COLO668 (cell line): Measurements from ENCODE around the gene CTNNA3.

Source experiments
- DNase-seq: peaks from one replicate; lab custom pipeline; 2025; ENCODE audit not compliant: unreplicated experiment; lab: John Stamatoyannopoulos, UW

The CTNNA3 gene

GRCh38 chr10:67385089-67385488 is 310.9 kb downstream of the CTNNA3 start:
- DNase-seq = no peak

- no peak for DNase-seq
Observed at GRCh38 chr10:67331121-67331910, 364.7 kb downstream of the CTNNA3 start.

GRCh38 chr10:67327626-67328535 is 368.1 kb downstream of the CTNNA3 start:
- DNase-seq = no peak

- no peak for DNase-seq
Observed at GRCh38 chr10:67319976-67320375, 376.0 kb downstream of the CTNNA3 start.

- DNase-seq = no peak
Observed at GRCh38 chr10:67308912-67309311, 387.1 kb downstream of the CTNNA3 start.

GRCh38 chr10:67306588-67307205 is 389.3 kb downstream of the CTNNA3 start:
- no peak for DNase-seq

GRCh38 chr10:67302701-67303100 is 393.3 kb downstream of the CTNNA3 start:
- DNase-seq = no peak

- no peak for DNase-seq
Observed at GRCh38 chr10:67299761-67300160, 396.2 kb downstream of the CTNNA3 start.

GRCh38 chr10:67297637-67298181 is 398.3 kb downstream of the CTNNA3 start:
- DNase-seq = no peak

- DNase-seq = no peak
Observed at GRCh38 chr10:67296926-67297325, 399.1 kb downstream of the CTNNA3 start.

GRCh38 chr10:67288688-67289410 is 407.1 kb downstream of the CTNNA3 start:
- DNase-seq = no peak

GRCh38 chr10:67284589-67284988 is 411.4 kb downstream of the CTNNA3 start:
- DNase-seq = no peak

GRCh38 chr10:67282871-67283270 is 413.1 kb downstream of the CTNNA3 start:
- DNase-seq = no peak

- no peak for DNase-seq
Observed at GRCh38 chr10:67280405-67280804, 415.6 kb downstream of the CTNNA3 start.

GRCh38 chr10:67277402-67277801 is 418.6 kb downstream of the CTNNA3 start:
- no peak for DNase-seq

GRCh38 chr10:67269828-67270227 is 426.2 kb downstream of the CTNNA3 start:
- no peak for DNase-seq

- DNase-seq = no peak
Observed at GRCh38 chr10:67268146-67268545, 427.8 kb downstream of the CTNNA3 start.

GRCh38 chr10:67262675-67263074 is 433.3 kb downstream of the CTNNA3 start:
- DNase-seq = no peak

- no peak for DNase-seq
Observed at GRCh38 chr10:67261300-67261797, 434.6 kb downstream of the CTNNA3 start.

- no peak for DNase-seq
Observed at GRCh38 chr10:67259319-67259929, 436.6 kb downstream of the CTNNA3 start.
